Measurements from ENCODE around the gene GDPD4. TPM values are rescaled to one million over a fixed set of nuclear protein-coding genes. Genes with fewer than 3 reads are reported as not detected.

Gene GDPD4
- total RNA-seq, 4 donors from 2014 or later, result not detected

GRCh38 chr11:77214557-77214956 is 86.9 kb downstream of the GDPD4 start:
- Histone ChIP-seq H3K4me1 (no peaks in the 10 kb centered on the region), H3K4me3 (no peak overlapping the region), H3K27me3 (no peaks in the 10 kb centered on the region), H3K9me3 (no peaks in the 10 kb centered on the region), H3K27ac (no peak overlapping the region), H3K36me3 (no peaks in the 10 kb centered on the region)
- no peak for DNase-seq
- TF ChIP-seq POLR2AphosphoS5 (IDR thresholded peaks at IDR 0.05) (no peak), POLR2A (IDR thresholded peaks at IDR 0.05) (no peak), EP300 (IDR thresholded peaks at IDR 0.05; ENCODE audit: low read depth) (no peak)
- TF ChIP-seq, protein P1, sequence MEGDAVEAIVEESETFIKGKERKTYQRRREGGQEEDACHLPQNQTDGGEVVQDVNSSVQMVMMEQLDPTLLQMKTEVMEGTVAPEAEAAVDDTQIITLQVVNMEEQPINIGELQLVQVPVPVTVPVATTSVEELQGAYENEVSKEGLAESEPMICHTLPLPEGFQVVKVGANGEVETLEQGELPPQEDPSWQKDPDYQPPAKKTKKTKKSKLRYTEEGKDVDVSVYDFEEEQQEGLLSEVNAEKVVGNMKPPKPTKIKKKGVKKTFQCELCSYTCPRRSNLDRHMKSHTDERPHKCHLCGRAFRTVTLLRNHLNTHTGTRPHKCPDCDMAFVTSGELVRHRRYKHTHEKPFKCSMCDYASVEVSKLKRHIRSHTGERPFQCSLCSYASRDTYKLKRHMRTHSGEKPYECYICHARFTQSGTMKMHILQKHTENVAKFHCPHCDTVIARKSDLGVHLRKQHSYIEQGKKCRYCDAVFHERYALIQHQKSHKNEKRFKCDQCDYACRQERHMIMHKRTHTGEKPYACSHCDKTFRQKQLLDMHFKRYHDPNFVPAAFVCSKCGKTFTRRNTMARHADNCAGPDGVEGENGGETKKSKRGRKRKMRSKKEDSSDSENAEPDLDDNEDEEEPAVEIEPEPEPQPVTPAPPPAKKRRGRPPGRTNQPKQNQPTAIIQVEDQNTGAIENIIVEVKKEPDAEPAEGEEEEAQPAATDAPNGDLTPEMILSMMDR (IDR thresholded peaks at IDR 0.05), result no peak
- 93% methylated on average over 9 of the region's 9 CpGs; no CpG with 5 or more reads in 1 of the 2 donors for WGBS, 2 donors (ENCODE audit: low coverage in 1 of 2)
- in situ Hi-C loops (cut with MboI; ENCODE audit: low pct_ligation_motif_present in 1 of 4, low pct_unique_long_range_greater_than_20kb in 1 of 4, low sequenced_read_pairs in 3 of 4) (no loop called here), intact Hi-C loops (cut with DNase I; ENCODE audit: low total_unique reads) (no loop called here)

DNA sequence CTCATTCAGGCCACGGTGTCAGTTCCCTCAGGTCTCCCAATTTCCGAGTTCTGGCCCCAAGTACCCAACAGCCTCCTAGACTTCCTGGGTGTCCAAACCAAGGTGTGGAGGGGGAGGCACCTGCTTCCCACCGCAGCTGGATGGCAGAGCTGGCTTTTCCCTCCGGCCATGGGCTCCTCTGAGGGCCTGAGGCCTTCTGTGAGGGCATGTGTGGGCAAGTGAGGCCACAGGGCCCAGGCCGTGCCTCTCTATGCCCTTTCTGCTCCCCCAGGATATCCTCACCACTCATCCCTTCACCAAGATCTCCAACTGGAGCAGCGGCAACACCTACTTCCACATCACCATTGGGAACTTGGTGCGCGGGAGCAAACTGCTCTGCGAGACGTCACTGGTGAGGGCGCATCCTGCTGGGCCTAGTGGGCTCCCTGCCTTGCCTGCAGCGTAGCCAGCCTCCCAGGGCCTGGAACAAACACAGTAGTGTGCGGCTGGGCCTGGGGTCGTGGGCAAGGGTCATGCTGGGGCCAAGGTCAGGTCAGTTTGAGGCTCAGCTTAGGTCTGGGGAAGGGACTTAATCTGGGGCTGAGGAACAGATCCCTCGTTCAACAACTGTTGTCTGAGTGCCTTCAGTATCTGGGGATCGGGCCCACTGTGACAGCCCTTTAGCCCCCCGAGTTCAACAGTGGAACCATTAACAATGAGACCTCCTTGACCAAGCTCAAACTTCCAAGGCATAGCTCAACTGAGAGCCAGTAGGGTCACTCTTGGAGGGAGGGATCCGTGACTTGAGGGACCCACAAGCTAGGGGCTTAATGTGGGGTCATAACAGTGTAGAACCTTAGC is 87.7 kb downstream of the GDPD4 start:
- Histone ChIP-seq H3K27me3 (no peaks in the 10 kb centered on the region), H3K4me3 (no peak overlapping the region), H3K9me3 (no peaks in the 10 kb centered on the region), H3K27ac (no peak overlapping the region), H3K36me3 (no peaks in the 10 kb centered on the region), H3K4me1 (no peaks in the 10 kb centered on the region)
- DNase-seq, result no peak
- WGBS, 2 donors (ENCODE audit: low coverage in 1 of 2), result 89 to 97% methylated on average over 6 to 14 of the region's 18 CpGs
- TF ChIP-seq EP300 (IDR thresholded peaks at IDR 0.05; ENCODE audit: low read depth), result no peak
- TF ChIP-seq POLR2A (IDR thresholded peaks at IDR 0.05), result no peak
- no peak for TF ChIP-seq POLR2AphosphoS5 (IDR thresholded peaks at IDR 0.05)
- TF ChIP-seq, protein P1 (IDR thresholded peaks at IDR 0.05), result no peak
- intact Hi-C loops (cut with DNase I; ENCODE audit: low total_unique reads) (no loop called here), in situ Hi-C loops (cut with MboI; ENCODE audit: low pct_ligation_motif_present in 1 of 4, low pct_unique_long_range_greater_than_20kb in 1 of 4, low sequenced_read_pairs in 3 of 4) (no loop called here)

- no peaks in the 10 kb centered on the region for H3K27me3 ChIP-seq
- no peak for DNase-seq
- 87 to 100% methylated on average over 3 to 13 of the region's 13 CpGs for WGBS, 2 donors (ENCODE audit: low coverage in 1 of 2)
- TF ChIP-seq POLR2A (IDR thresholded peaks at IDR 0.05), result no peak
- no peak for TF ChIP-seq POLR2AphosphoS5 (IDR thresholded peaks at IDR 0.05)
- TF ChIP-seq EP300 (IDR thresholded peaks at IDR 0.05; ENCODE audit: low read depth), result no peak
- TF ChIP-seq, protein P1 (IDR thresholded peaks at IDR 0.05), result no peak
- H3K27ac ChIP-seq, result no peak overlapping the region
- in situ Hi-C loops (cut with MboI; ENCODE audit: low pct_ligation_motif_present in 1 of 4, low pct_unique_long_range_greater_than_20kb in 1 of 4, low sequenced_read_pairs in 3 of 4), result no loop called here
- H3K4me3 ChIP-seq, result no peak overlapping the region
- H3K36me3 ChIP-seq, result no peaks in the 10 kb centered on the region
- H3K4me1 ChIP-seq, result no peaks in the 10 kb centered on the region
- intact Hi-C loops (cut with DNase I; ENCODE audit: low total_unique reads), result no loop called here
- no peaks in the 10 kb centered on the region for H3K9me3 ChIP-seq
Observed at GRCh38 chr11:77213029-77213579, 88.4 kb downstream of the GDPD4 start.

- H3K36me3 ChIP-seq, result no peaks in the 10 kb centered on the region
- no peaks in the 10 kb centered on the region for H3K27me3 ChIP-seq
- no peaks in the 10 kb centered on the region for H3K4me1 ChIP-seq
- no peak for DNase-seq
- intact Hi-C loops (cut with DNase I; ENCODE audit: low total_unique reads), result no loop called here
- 86 to 94% methylated on average over 8 of the region's 8 CpGs for WGBS, 2 donors (ENCODE audit: low coverage in 1 of 2)
- H3K4me3 ChIP-seq, result no peak overlapping the region
- in situ Hi-C loops (cut with MboI; ENCODE audit: low pct_ligation_motif_present in 1 of 4, low pct_unique_long_range_greater_than_20kb in 1 of 4, low sequenced_read_pairs in 3 of 4), result no loop called here
- TF ChIP-seq, protein P1 (IDR thresholded peaks at IDR 0.05), result no peak
- no peak for TF ChIP-seq POLR2AphosphoS5 (IDR thresholded peaks at IDR 0.05)
- TF ChIP-seq POLR2A (IDR thresholded peaks at IDR 0.05), result no peak
- TF ChIP-seq EP300 (IDR thresholded peaks at IDR 0.05; ENCODE audit: low read depth), result no peak
- no peak overlapping the region for H3K27ac ChIP-seq
- H3K9me3 ChIP-seq, result no peaks in the 10 kb centered on the region
Observed at GRCh38 chr11:77212314-77213007, 89.0 kb downstream of the GDPD4 start.

All from transverse colon (tissue), 4 donors.